K562 (cell line): ENCODE data around the gene ZNF440. TPM values are rescaled to one million over a fixed set of nuclear protein-coding genes. Genes with fewer than 3 reads are reported as not detected.

Experiments
- ATAC-seq: fragments of 200-7000 bp; cut with Tn5 transposase; 3 replicates; pipeline ENCODE4 v1.9.1; 2020; ENCODE audit warnings: moderate library complexity
- BruUV-seq: library from RNA; stranded (reverse); fragments of 400-500 nt; replicated peaks from 2 replicates; lab custom pipeline; 2021; lab: Mats Ljungman, UMichigan
- CTCF ChIA-PET: fragments of 300-600 bp; formaldehyde crosslinking; extraction: SDS; loops from one replicate; lab custom pipeline; 2021; ENCODE audit warnings: low intra/inter-chr PET ratio; lab: Yijun Ruan, JAX
- POLR2A ChIA-PET: fragments of 300-600, 350-650 bp; sonication (Branson Sonifier 250); formaldehyde crosslinking; extraction: SDS; loops from one replicate; lab custom pipeline; 2021; ENCODE audit warnings: antibody characterized with exemption, inconsistent platforms; lab: Yijun Ruan, JAX
- DNase-seq, 4 experiments: peaks; one replicate each; pipeline versions ENCODE4 v3.0.0 to v3.0.0-alpha.2; 2011 to 2018; ENCODE audit warnings: low spot score in 3 of 4, mixed read lengths in 3 of 4; ENCODE audit errors: extremely low read depth in 1 of 4
- FAIRE-seq: peaks from 2 replicates; lab custom pipeline; 2011; peaks lifted over from hg19 to GRCh38; lab: Jason Lieb, UNC
- H2AFZ ChIP-seq: 2 replicates; pipeline ENCODE4 v1.6.0; 2011; ENCODE audit warnings: low read depth, low read length, control low read depth, inconsistent platforms
- H3K27ac ChIP-seq: fragments of 200-600 bp; 3 replicates; pipeline ENCODE4 v1.8.0; 2011; ENCODE audit warnings: low read depth, mild to moderate bottlenecking, control low read depth, inconsistent platforms, low read length, moderate library complexity, mixed read lengths; ENCODE audit errors: extremely low read depth
- H3K27me3 ChIP-seq, 2 experiments: fragments of 300-600 bp in 1 of 2; 2 replicates in 1 of 2; 3 replicates in 1 of 2; pipeline versions ENCODE4 v1.6.0 to v1.8.0; 2011; ENCODE audit warnings: inconsistent platforms in 2 of 2, low read length in 2 of 2, mild to moderate bottlenecking in 1 of 2, mixed read lengths in 1 of 2, moderate library complexity in 1 of 2; ENCODE audit not compliant: control insufficient read depth in 2 of 2, insufficient read depth in 2 of 2
- H3K36me3 ChIP-seq: fragments of 300-600 bp; 3 replicates; pipeline ENCODE4 v1.8.0; 2011; ENCODE audit warnings: mild to moderate bottlenecking, low read length, inconsistent platforms; ENCODE audit not compliant: control insufficient read depth, insufficient read depth
- H3K4me1 ChIP-seq, 2 experiments: fragments of 200-600 bp in 1 of 2; replicated peaks in 1 of 2; 2 replicates in 1 of 2; 3 replicates in 1 of 2; pipeline versions ENCODE4 v1.5.1 to v1.8.0; 2011; ENCODE audit warnings: inconsistent platforms in 2 of 2, low read length in 2 of 2, mild to moderate bottlenecking in 1 of 2, mixed read lengths in 1 of 2, moderate library complexity in 1 of 2; ENCODE audit not compliant: control insufficient read depth in 2 of 2, insufficient read depth in 2 of 2
- H3K4me2 ChIP-seq: 2 replicates; pipeline ENCODE4 v1.6.1; 2011; ENCODE audit warnings: low read length, control low read depth, inconsistent platforms, mixed read lengths; ENCODE audit not compliant: insufficient read depth
- H3K4me3 ChIP-seq: fragments of 200-600 bp; sonication (generic), shearing (Covaris generic); 2 replicates; pipeline ENCODE4 v1.5.1; 2016; ENCODE audit warnings: control low read depth, inconsistent platforms
- H3K79me2 ChIP-seq: fragments of 200-600 bp; 3 replicates; pipeline ENCODE4 v1.8.0; 2011; ENCODE audit warnings: low read length, inconsistent platforms; ENCODE audit not compliant: control insufficient read depth, insufficient read depth
- H3K9ac ChIP-seq, 2 experiments: 2 replicates each; pipeline versions ENCODE4 v1.6.0 to v1.6.1; 2011; ENCODE audit warnings: low read depth in 2 of 2, low read length in 2 of 2, control low read depth in 1 of 2, inconsistent platforms in 1 of 2, mild to moderate bottlenecking in 1 of 2, mixed read lengths in 1 of 2; ENCODE audit not compliant: insufficient read depth in 1 of 2
- H3K9me1 ChIP-seq: one replicate; pipeline ENCODE4 v1.6.0; 2011; ENCODE audit warnings: inconsistent platforms, mild to moderate bottlenecking, low read length, moderate library complexity; ENCODE audit not compliant: control insufficient read depth, insufficient read depth
- H3K9me3 ChIP-seq: replicated peaks from 2 replicates; pipeline ENCODE4 v1.5.1; 2011; ENCODE audit warnings: low read depth, low read length, inconsistent platforms; ENCODE audit not compliant: control insufficient read depth, insufficient read depth
- H4K20me1 ChIP-seq: replicated peaks from 2 replicates; pipeline ENCODE4 v1.6.1; 2011; ENCODE audit warnings: low read length, inconsistent platforms, mixed read lengths; ENCODE audit not compliant: control insufficient read depth, insufficient read depth
- NFYB ChIP-seq: IDR thresholded peaks from 2 replicates; pipeline ENCODE4 v1.6.1; 2011; ENCODE audit warnings: mild to moderate bottlenecking, moderate library complexity; ENCODE audit not compliant: insufficient read length; ENCODE audit errors: extremely low read depth
- PKNOX1 ChIP-seq: fragments of 450-650 bp; IDR thresholded peaks from 2 replicates; pipeline ENCODE4 v1.6.1; 2016
- ZNF146 ChIP-seq: IDR thresholded peaks from one replicate; pipeline ENCODE4 v1.6.1; 2018; ENCODE audit warnings: missing compliant biosample characterization; ENCODE audit not compliant: unreplicated experiment
- WGBS: fragments of 100-300 bp; shearing (Covaris generic); methylation state at CpG from one replicate; pipeline ENCODE4 v1.1.6; 2016; ENCODE audit warnings: low coverage, mixed read lengths; ENCODE audit not compliant: insufficient coverage; ENCODE audit errors: missing lambda C conversion rate; 5-methylcytosine and 5-hydroxymethylcytosine counted together
- in situ Hi-C: fragments of 300-500 bp; cut with MboI; formaldehyde crosslinking; loops from 4 replicates; pipeline ENCODE4 v1.15.0; 2018; ENCODE audit warnings: inconsistent platforms, mixed read lengths
- intact Hi-C: fragments of 100-400 bp; cut with micrococcal nuclease; formaldehyde crosslinking; loops from 2 replicates; pipeline ENCODE4 v1.14.2; 2022
- polyA plus RNA-seq, 8 experiments: library from polyadenylated mRNA; depleted of rRNA in 4 of 8; stranded (reverse) in 5 of 8; unstranded in 3 of 8; fragments of >200 nt; fragmentation: Nextera tagmentation in 2 of 8; fragmentation: Illumina TruSeq in 1 of 8; extraction: Ambion mirVana in 2 of 8; extraction: Trizol in 1 of 8; gene quantifications; 2 replicates each; pipeline versions ENCODE4 v1.2.1 to v1.2.3, GENCODE V29; 2011 to 2014; ENCODE audit warnings: inconsistent platforms in 1 of 8, missing spikeins in 1 of 8
- total RNA-seq, 7 experiments: library from RNA; depleted of rRNA in 6 of 7; stranded (reverse); fragments of >200 nt in 6 of 7; fragmentation: Illumina TruSeq in 2 of 7; extraction: Trizol in 2 of 7; gene quantifications; 2 replicates each; pipeline versions ENCODE4 v1.2.1 to v1.2.3, GENCODE V29; 2011 to 2021; ENCODE audit warnings: low replicate concordance in 1 of 7

Gene ZNF440
- total and polyA plus RNA-seq, 9 of the 15 experiments (the other 6 are each of a cell fraction or from before 2014, with no cell fraction given): 5.9 to 32.6 (median 13.4) TPM

- peak; percentile 22 to 40 (median 36) for DNase-seq
- Histone ChIP-seq H3K9me1 (no peaks in the 10 kb centered on the region), H4K20me1 (no peaks in the 10 kb centered on the region), H3K9ac (no peak within 1 kb of the TSS), H2AFZ (peak within 1 kb of the TSS; percentile 50), H3K9me3 (no peaks in the 10 kb centered on the region), H3K36me3 (no peaks in the 10 kb centered on the region), H3K4me2 (no peak within 1 kb of the TSS), H3K27ac (no peak within 1 kb of the TSS), H3K4me3 (no peak within 1 kb of the TSS), H3K79me2 (no peaks in the 10 kb centered on the region), H3K4me1 (peaks cover 3 to 9% of the 10 kb centered on the region in 2 experiments; a peak in 4 of 5 replicates), H3K27me3 (no peaks in the 10 kb centered on the region; a peak in 1 of 5 replicates)
- no TSS peak for BruUV-seq
- ChIA-PET CTCF (no interaction called here), POLR2A (interaction anchor here (0.9 to 1.1 kb wide), 2 partner anchors 8 to 33 kb away, joined by 4 to 5 read pairs; no protein-coding TSS in a partner anchor)
- no peak for FAIRE-seq
- peak; percentile 87 for ATAC-seq
- in situ Hi-C loops: no loop called here
- TF ChIP-seq NFYB: peak; percentile 66
- no peak for TF ChIP-seq ZNF146 (CRISPR knock-in tag)
- TF ChIP-seq PKNOX1: peak; percentile 58
- intact Hi-C loops: no loop called here
- WGBS: 48% methylated on average over 48 of the region's 59 CpGs
Observed at GRCh38 chr19:11848594-11849469, 34.8 kb downstream of the ZNF440 start, which contains the start of gene ZNF439. ZNF439 (plus strand) TSS chr19:11848726; CDS start chr19:11848868, 142 bp downstream.
